Stimulated activated CD8-positive, alpha-beta memory T cell treated with anti-CD3 and anti-CD28 coated beads, Interleukin-4, amount 100 ng/mL, for 1 hour (primary cell): ENCODE data around the gene MLLT1.

ENCODE experiments used
- DNase-seq, 2 donors: peaks; one replicate each; pipeline ENCODE4 v3.0.0-alpha.2; 2020; ENCODE audit warnings: low read depth in 2 of 2, low spot score in 1 of 2

Gene MLLT1

GRCh38 chr19:6212403-6213265 lies 67.1 kb downstream of the MLLT1 start:
- no peak for DNase-seq

GRCh38 chr19:6211632-6212402 lies 68.0 kb downstream of the MLLT1 start:
- no peak for DNase-seq

GRCh38 chr19:6210721-6211600 lies 68.8 kb downstream of the MLLT1 start:
- no peak for DNase-seq

- DNase-seq, result no peak
Observed at GRCh38 chr19:6210091-6210490, 69.7 kb downstream of the MLLT1 start.

GRCh38 chr19:6209680-6210079 lies 70.1 kb downstream of the MLLT1 start:
- no peak for DNase-seq

- DNase-seq, result no peak
Observed at GRCh38 chr19:6209233-6209632, 70.5 kb downstream of the MLLT1 start.

- no peak for DNase-seq
Observed at GRCh38 chr19:6204866-6205723, 74.7 kb downstream of the MLLT1 start.

- DNase-seq, result no peak
Observed at GRCh38 chr19:6204212-6204611, 75.6 kb downstream of the MLLT1 start.

GRCh38 chr19:6199240-6199994 lies 80.4 kb downstream of the MLLT1 start:
- DNase-seq, result peak; percentile 99 to 100

- DNase-seq, result no peak
Observed at GRCh38 chr19:6198896-6199239, 80.9 kb downstream of the MLLT1 start.

GRCh38 chr19:6196361-6196760 lies 83.4 kb downstream of the MLLT1 start:
- no peak for DNase-seq

- no peak for DNase-seq
Observed at GRCh38 chr19:6188811-6189210, 91.0 kb downstream of the MLLT1 start.

GRCh38 chr19:6187374-6187773 lies 92.4 kb downstream of the MLLT1 start:
- no peak for DNase-seq

- DNase-seq, result no peak
Observed at GRCh38 chr19:6185835-6186834, 93.6 kb downstream of the MLLT1 start.

- no peak for DNase-seq
Observed at GRCh38 chr19:6185093-6185834, 94.5 kb downstream of the MLLT1 start.

GRCh38 chr19:6181119-6181518 lies 98.7 kb downstream of the MLLT1 start:
- DNase-seq, result no peak

- no peak for DNase-seq
Observed at GRCh38 chr19:6173190-6173589, 106.6 kb downstream of the MLLT1 start.
